Neural cell (in vitro differentiated cells): ENCODE measurements around the gene CDH4. TPM values are rescaled to one million over a fixed set of nuclear protein-coding genes. Genes with fewer than 3 reads are reported as not detected.

Source experiments
- H2AFZ ChIP-seq: fragments of 200-600, 300-800 bp; sonication (generic), shearing (Covaris generic); 2 replicates; pipeline ENCODE4 v1.6.0; 2014; ENCODE audit warnings: low read depth, mild to moderate bottlenecking, antibody characterized with exemption, low read length, moderate library complexity
- H3F3A ChIP-seq: fragments of 200-600 bp; shearing (Covaris generic); 2 replicates; pipeline ENCODE4 v1.6.1; 2016; ENCODE audit warnings: mild to moderate bottlenecking, moderate library complexity, mixed read lengths, antibody characterized with exemption, low read length; ENCODE audit not compliant: insufficient read depth, poor library complexity, severe bottlenecking
- H3K27ac ChIP-seq: fragments of 200-600, 300-800 bp; sonication (generic), shearing (Covaris generic); 2 replicates; pipeline ENCODE4 v1.5.1; 2014; ENCODE audit warnings: mild to moderate bottlenecking, low read length, moderate library complexity
- H3K27me3 ChIP-seq: fragments of 300-800, 200-600 bp; sonication (generic), shearing (Covaris generic); 2 replicates; pipeline ENCODE4 v1.6.0; 2014; ENCODE audit warnings: mild to moderate bottlenecking, low read depth, low read length, moderate library complexity; ENCODE audit not compliant: insufficient read depth
- H3K36me3 ChIP-seq: fragments of 300-800, 200-600 bp; sonication (generic), shearing (Covaris generic); 2 replicates; pipeline ENCODE4 v1.5.1; 2014; ENCODE audit warnings: mild to moderate bottlenecking, antibody characterized with exemption, low read length, moderate library complexity; ENCODE audit not compliant: insufficient read depth
- H3K4me2 ChIP-seq: fragments of 300-800, 200-600 bp; sonication (generic), shearing (Covaris generic); 2 replicates; pipeline ENCODE4 v1.6.0; 2014; ENCODE audit warnings: mild to moderate bottlenecking, low read length
- H3K4me3 ChIP-seq: fragments of 300-800, 200-600 bp; sonication (generic), shearing (Covaris generic); 2 replicates; pipeline ENCODE4 v1.5.1; 2014; ENCODE audit warnings: mild to moderate bottlenecking, low read length, moderate library complexity
- H3K79me2 ChIP-seq: fragments of 200-600 bp; shearing (Covaris generic); replicated peaks from 2 replicates; pipeline ENCODE4 v1.6.0; 2014; ENCODE audit warnings: mild to moderate bottlenecking, low read length, moderate library complexity; ENCODE audit not compliant: insufficient read depth
- H3K9ac ChIP-seq: fragments of 300-800, 200-600 bp; sonication (generic), shearing (Covaris generic); 2 replicates; pipeline ENCODE4 v1.6.1; 2016; ENCODE audit warnings: mild to moderate bottlenecking, low read length, mixed read lengths
- H3K9me2 ChIP-seq: fragments of 200-600 bp; shearing (Covaris generic); 2 replicates; pipeline ENCODE4 v1.6.1; 2016; ENCODE audit warnings: mild to moderate bottlenecking, low read length, mixed read lengths; ENCODE audit not compliant: insufficient read depth
- H3K9me3 ChIP-seq: fragments of 200-600, 300-800 bp; sonication (generic), shearing (Covaris generic); 2 replicates; pipeline ENCODE4 v1.6.1; 2016; ENCODE audit warnings: mild to moderate bottlenecking, mixed run types, low read length, moderate library complexity, mixed read lengths
- H4K20me1 ChIP-seq: fragments of 200-600 bp; shearing (Covaris generic); 2 replicates; pipeline ENCODE4 v1.6.1; 2016; ENCODE audit warnings: mild to moderate bottlenecking, mixed run types; ENCODE audit not compliant: insufficient read depth
- CTCF ChIP-seq: fragments of 450-650 bp; IDR thresholded peaks from 2 replicates; pipeline ENCODE4 v1.5.1; 2014; ENCODE audit warnings: antibody characterized with exemption, mild to moderate bottlenecking, moderate library complexity; ENCODE audit not compliant: poor library complexity, severe bottlenecking
- EP300 ChIP-seq: fragments of 450-650 bp; conservative IDR thresholded peaks from 2 replicates; pipeline ENCODE4 v1.6.1; 2014; ENCODE audit warnings: antibody characterized with exemption, mild to moderate bottlenecking, moderate library complexity; ENCODE audit not compliant: poor library complexity, severe bottlenecking
- EZH2 ChIP-seq: fragments of 200-600, 300-800 bp; shearing (Covaris generic), sonication (generic); IDR thresholded peaks from 2 replicates; pipeline ENCODE4 v1.6.1; 2014; ENCODE audit warnings: antibody characterized with exemption, low read length, borderline replicate concordance, mild to moderate bottlenecking; ENCODE audit not compliant: insufficient read depth, poor library complexity, severe bottlenecking
- MXI1 ChIP-seq: fragments of 450-650 bp; conservative IDR thresholded peaks from 2 replicates; pipeline ENCODE4 v1.6.1; 2014; ENCODE audit warnings: antibody characterized with exemption, mild to moderate bottlenecking; ENCODE audit not compliant: poor library complexity, severe bottlenecking
- POLR2AphosphoS5 ChIP-seq: IDR thresholded peaks from 2 replicates; pipeline ENCODE4 v1.6.1; 2012
- RAD21 ChIP-seq: fragments of 450-650 bp; conservative IDR thresholded peaks from 2 replicates; pipeline ENCODE4 v1.6.1; 2014; ENCODE audit warnings: antibody characterized with exemption, mild to moderate bottlenecking, moderate library complexity
- SMC3 ChIP-seq: fragments of 450-650 bp; conservative IDR thresholded peaks from 2 replicates; pipeline ENCODE4 v1.6.1; 2014; ENCODE audit warnings: antibody characterized with exemption, mild to moderate bottlenecking, moderate library complexity; ENCODE audit not compliant: poor library complexity
- TAF1 ChIP-seq: IDR thresholded peaks from 2 replicates; pipeline ENCODE4 v1.6.1; 2012; ENCODE audit warnings: low read depth
- polyA plus RNA-seq: library from polyadenylated mRNA; depleted of rRNA; stranded (reverse); fragments of >200 nt; gene quantifications from 2 replicates; pipeline ENCODE4 v1.2.3, GENCODE V29; 2014
- TF ChIP-seq, protein P1 (sequence below): IDR thresholded peaks from 2 replicates; pipeline ENCODE4 v1.6.1; 2012; ENCODE audit warnings: borderline replicate concordance

The CDH4 gene
- polyA plus RNA-seq, 1 donor from 2014 or later = 24.6 TPM

DNA sequence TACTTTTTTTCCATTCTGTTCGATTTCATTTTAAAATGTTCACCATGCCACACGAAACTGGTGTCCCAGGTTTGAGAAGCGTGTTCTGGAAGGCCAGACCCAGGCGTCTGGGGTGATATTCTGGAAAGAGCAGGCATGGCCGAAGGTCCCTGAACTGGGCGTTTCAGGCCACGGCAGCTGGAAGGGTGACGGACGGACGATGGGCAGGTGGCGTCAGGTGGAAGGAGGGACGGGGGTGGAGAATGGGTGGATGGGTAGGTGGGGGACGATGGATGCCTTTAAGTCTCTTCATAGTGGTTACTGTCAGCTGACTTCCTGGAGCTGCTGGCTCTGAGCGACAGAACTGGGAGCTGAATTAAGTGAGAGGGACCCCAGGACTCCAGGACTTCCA is 44.6 kb downstream of the CDH4 start:
- Histone ChIP-seq H2AFZ (no peak overlapping the region), H3K79me2 (no peaks in the 10 kb centered on the region), H3K4me3 (no peak overlapping the region), H3K9me2 (no peaks in the 10 kb centered on the region), H3K27ac (no peak overlapping the region), H3F3A (no peaks in the 10 kb centered on the region), H3K4me2 (no peak overlapping the region), H3K9ac (no peak overlapping the region), H4K20me1 (no peaks in the 10 kb centered on the region), H3K27me3 (no peaks in the 10 kb centered on the region), H3K9me3 (no peaks in the 10 kb centered on the region), H3K36me3 (no peaks in the 10 kb centered on the region)
- TF ChIP-seq, protein P1, sequence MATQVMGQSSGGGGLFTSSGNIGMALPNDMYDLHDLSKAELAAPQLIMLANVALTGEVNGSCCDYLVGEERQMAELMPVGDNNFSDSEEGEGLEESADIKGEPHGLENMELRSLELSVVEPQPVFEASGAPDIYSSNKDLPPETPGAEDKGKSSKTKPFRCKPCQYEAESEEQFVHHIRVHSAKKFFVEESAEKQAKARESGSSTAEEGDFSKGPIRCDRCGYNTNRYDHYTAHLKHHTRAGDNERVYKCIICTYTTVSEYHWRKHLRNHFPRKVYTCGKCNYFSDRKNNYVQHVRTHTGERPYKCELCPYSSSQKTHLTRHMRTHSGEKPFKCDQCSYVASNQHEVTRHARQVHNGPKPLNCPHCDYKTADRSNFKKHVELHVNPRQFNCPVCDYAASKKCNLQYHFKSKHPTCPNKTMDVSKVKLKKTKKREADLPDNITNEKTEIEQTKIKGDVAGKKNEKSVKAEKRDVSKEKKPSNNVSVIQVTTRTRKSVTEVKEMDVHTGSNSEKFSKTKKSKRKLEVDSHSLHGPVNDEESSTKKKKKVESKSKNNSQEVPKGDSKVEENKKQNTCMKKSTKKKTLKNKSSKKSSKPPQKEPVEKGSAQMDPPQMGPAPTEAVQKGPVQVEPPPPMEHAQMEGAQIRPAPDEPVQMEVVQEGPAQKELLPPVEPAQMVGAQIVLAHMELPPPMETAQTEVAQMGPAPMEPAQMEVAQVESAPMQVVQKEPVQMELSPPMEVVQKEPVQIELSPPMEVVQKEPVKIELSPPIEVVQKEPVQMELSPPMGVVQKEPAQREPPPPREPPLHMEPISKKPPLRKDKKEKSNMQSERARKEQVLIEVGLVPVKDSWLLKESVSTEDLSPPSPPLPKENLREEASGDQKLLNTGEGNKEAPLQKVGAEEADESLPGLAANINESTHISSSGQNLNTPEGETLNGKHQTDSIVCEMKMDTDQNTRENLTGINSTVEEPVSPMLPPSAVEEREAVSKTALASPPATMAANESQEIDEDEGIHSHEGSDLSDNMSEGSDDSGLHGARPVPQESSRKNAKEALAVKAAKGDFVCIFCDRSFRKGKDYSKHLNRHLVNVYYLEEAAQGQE = no peak
- TF ChIP-seq TAF1 = no peak

- H3K36me3 ChIP-seq = no peaks in the 10 kb centered on the region
- no peaks in the 10 kb centered on the region for H3F3A ChIP-seq
- H2AFZ ChIP-seq = no peak overlapping the region
- TF ChIP-seq, protein P1 = no peak
- TF ChIP-seq EZH2 (no peak), POLR2AphosphoS5 (no peak), RAD21 (no peak)
- no peaks in the 10 kb centered on the region for H3K9me2 ChIP-seq
- H3K27me3 ChIP-seq = no peaks in the 10 kb centered on the region
- H4K20me1 ChIP-seq = no peaks in the 10 kb centered on the region
- H3K4me3 ChIP-seq = no peak overlapping the region
- no peaks in the 10 kb centered on the region for H3K9me3 ChIP-seq
- H3K9ac ChIP-seq = no peak overlapping the region
- H3K27ac ChIP-seq = no peak overlapping the region
- no peaks in the 10 kb centered on the region for H3K79me2 ChIP-seq
- H3K4me2 ChIP-seq = no peak overlapping the region
Measured at GRCh38 chr20:61297491-61297890, 45.4 kb downstream of the CDH4 start.

DNA sequence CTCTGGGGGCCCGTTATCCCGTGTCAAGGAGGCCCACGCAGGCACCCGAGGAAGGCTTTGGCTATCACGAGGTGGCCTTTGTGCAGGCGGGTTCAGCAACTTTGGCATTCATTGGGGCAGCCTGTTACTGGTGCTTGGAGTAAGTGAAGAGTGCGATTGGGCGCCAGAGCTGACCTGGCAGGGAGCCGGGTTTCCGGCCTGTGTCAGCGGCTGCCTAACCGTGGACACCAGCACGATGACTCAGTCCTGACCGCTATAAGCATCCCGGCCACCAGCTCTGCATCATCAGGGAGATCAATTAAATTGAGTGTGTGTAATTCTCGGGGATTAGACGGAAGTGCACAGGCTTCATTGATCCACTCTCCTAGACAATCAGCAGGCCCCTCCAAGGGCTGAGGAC is 45.9 kb downstream of the CDH4 start:
- no peak overlapping the region for H3K4me3 ChIP-seq
- no peaks in the 10 kb centered on the region for H3K9me3 ChIP-seq
- H3K36me3 ChIP-seq = no peaks in the 10 kb centered on the region
- no peak overlapping the region for H3K27ac ChIP-seq
- H4K20me1 ChIP-seq = no peaks in the 10 kb centered on the region
- no peaks in the 10 kb centered on the region for H3K79me2 ChIP-seq
- no peaks in the 10 kb centered on the region for H3F3A ChIP-seq
- no peak overlapping the region for H3K9ac ChIP-seq
- no peaks in the 10 kb centered on the region for H3K9me2 ChIP-seq
- no peak overlapping the region for H3K4me2 ChIP-seq
- TF ChIP-seq TAF1 = no peak
- TF ChIP-seq MXI1 = no peak
- no peak for TF ChIP-seq RAD21
- TF ChIP-seq POLR2AphosphoS5 = no peak
- TF ChIP-seq CTCF = no peak
- no peak for TF ChIP-seq EP300
- no peak for TF ChIP-seq EZH2
- TF ChIP-seq SMC3 = no peak
- TF ChIP-seq, protein P1 = no peak
- no peak overlapping the region for H2AFZ ChIP-seq
- no peaks in the 10 kb centered on the region for H3K27me3 ChIP-seq
